Activated T-cell treated with anti-CD3 and anti-CD28 coated beads for 4 hours (primary cell): Measurements from ENCODE around the gene ZDHHC20.
"Not testable (repeated sequence)": the region's sequence is repeated elsewhere in the genome, so short reads cannot be mapped to it uniquely, and the experiment has no call there.

Source experiments
- DNase-seq: peaks from one replicate; pipeline ENCODE4 v3.0.0-alpha.2; 2020

Gene ZDHHC20

GRCh38 chr13:21435231-21435630 is 23.9 kb downstream of the ZDHHC20 start:
- DNase-seq, result no peak

DNA sequence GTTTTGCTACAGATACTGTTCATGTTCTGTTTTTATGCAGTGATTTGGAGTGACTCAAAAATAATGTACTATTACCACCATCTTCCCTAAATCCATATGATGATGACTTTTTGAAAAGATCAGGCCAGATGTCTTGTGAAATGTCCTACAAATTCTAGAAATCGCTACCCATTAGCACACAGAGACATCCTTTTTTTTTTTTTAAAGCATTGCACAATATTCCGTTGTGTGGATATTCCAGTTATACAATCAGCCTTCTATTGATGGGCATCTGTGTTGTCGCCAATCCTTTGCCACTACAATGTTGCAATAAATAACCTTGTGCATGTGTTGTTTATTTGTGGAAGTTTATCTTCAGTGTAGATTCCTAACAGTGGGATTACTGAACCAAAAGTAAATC is 24.5 kb downstream of the ZDHHC20 start:
- no peak for DNase-seq

- no peak for DNase-seq
Observed at GRCh38 chr13:21429211-21429610, 29.9 kb downstream of the ZDHHC20 start.

GRCh38 chr13:21427741-21428140 is 31.4 kb downstream of the ZDHHC20 start:
- DNase-seq, result no peak

DNA sequence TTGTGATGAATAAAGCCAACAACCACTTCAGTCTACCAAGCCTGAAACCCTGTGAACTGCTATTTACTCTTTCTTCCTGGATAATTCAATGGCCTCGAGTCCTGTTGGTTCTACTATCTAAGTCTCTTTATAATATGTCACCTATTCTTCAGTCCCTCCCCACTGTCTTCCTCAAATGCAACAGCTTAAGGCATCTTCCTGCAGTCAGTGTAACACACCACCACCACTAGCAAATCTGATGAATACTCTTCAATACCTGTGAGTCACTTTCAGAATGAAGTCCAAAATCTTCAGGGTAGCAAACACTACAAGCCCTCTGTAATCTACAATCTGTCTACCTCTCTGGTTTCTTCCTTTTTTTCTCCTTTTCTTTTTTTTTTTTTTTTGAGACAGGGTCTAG is 32.9 kb downstream of the ZDHHC20 start:
- no peak for DNase-seq

- no peak for DNase-seq
Observed at GRCh38 chr13:21420706-21421105, 38.4 kb downstream of the ZDHHC20 start.

- no peak for DNase-seq
Observed at GRCh38 chr13:21413013-21413412, 46.1 kb downstream of the ZDHHC20 start.

DNA sequence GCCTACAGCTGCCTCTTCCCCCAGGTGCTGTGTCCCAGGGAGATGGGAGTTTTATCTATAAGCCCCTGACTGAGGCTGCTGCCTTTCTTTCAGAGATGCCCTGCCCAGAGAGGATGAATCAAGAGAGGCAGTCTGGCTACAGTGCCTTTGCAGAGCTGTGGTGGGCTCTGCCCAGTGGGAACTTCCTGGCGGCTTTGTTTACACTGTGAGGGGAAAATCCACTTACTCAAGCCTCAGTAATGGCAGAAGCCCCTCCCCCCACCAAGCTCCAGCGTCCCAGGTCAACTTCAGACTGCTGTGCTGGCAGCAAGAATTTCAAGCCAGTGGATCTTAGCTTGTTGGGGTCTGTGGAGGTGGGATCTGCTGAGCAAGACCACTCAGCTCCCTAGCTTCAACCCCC is 48.6 kb downstream of the ZDHHC20 start:
- DNase-seq, result not testable (repeated sequence)

GRCh38 chr13:21405309-21405708 is 53.8 kb downstream of the ZDHHC20 start:
- DNase-seq, result no peak

- no peak for DNase-seq
Observed at GRCh38 chr13:21402586-21403307, 56.4 kb downstream of the ZDHHC20 start.

DNA sequence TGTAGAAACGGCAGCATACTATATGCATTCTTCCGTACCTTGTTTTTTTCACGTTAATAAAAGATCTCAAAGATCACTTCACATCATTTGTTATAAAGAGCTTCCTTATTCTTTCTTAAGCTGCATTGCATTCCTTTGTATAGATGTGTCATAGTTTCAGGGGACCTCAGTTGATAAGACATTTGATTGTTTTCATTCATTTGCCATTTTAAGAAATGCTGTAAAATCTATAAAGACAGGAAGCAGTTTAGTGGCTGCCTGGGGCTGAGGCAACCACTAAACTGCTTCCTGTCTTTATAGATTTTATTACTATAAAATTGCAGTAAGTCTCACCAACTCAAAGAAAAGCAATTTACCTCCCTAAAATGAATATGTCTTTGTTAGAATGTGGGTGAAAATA is 59.4 kb downstream of the ZDHHC20 start:
- no peak for DNase-seq

DNA sequence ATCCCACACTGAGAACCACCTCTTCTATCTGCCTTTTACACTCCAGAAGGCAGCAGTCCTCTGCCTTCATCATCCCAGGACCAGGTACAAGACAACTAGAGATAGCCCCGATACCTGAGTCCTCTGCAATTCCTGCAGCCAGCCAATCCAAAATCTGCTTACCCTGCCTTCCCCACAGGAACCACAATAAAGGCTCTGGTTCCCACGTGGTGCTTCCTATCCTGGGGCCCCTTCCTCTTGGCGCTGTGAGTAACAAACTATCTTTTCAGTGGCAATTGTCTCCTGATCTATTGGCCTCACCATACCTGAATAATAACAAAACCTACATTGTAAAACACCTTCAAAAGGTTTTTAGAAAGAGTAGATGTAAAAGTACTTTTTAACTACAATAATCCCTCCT is 63.1 kb downstream of the ZDHHC20 start:
- DNase-seq, result no peak

DNA sequence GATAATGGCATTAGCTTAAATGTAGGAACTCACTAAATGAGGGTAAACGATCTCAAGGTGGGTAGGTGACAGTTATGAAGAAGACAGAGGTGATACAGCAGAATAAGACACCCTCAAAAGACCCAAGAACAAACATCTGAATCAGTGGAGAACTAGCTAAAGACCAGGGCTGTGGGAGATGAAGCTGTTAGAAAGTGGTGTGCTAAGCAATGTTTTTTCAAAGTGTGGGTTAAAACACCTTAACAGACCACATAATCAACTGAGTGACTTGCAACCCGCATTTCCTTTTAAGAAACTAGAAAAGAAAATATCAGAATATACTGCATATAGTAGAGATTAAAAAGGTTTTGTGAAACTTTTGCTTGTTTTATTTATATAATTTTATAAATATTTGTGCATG is 70.0 kb downstream of the ZDHHC20 start:
- DNase-seq, result no peak

GRCh38 chr13:21385710-21386109 is 73.4 kb downstream of the ZDHHC20 start:
- DNase-seq, result no peak

DNA sequence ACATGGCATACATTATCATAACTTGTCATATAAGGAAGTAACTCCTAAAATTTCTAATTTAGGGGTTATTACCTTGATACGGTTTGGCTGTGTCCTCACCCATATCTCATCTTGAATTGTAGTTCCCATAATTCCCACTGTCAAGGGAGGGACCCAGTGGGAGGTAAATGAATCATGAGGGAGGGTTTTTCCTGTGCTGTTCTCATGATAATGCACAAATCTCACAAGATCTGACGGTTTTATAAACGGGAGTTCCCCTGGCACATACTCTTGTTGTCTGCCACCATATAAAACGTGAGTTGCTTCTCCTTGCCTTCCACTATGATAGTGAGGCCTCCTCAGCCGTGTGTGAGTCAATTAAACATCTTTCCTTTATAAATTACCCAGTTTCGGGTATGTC is 76.0 kb downstream of the ZDHHC20 start:
- DNase-seq, result no peak

DNA sequence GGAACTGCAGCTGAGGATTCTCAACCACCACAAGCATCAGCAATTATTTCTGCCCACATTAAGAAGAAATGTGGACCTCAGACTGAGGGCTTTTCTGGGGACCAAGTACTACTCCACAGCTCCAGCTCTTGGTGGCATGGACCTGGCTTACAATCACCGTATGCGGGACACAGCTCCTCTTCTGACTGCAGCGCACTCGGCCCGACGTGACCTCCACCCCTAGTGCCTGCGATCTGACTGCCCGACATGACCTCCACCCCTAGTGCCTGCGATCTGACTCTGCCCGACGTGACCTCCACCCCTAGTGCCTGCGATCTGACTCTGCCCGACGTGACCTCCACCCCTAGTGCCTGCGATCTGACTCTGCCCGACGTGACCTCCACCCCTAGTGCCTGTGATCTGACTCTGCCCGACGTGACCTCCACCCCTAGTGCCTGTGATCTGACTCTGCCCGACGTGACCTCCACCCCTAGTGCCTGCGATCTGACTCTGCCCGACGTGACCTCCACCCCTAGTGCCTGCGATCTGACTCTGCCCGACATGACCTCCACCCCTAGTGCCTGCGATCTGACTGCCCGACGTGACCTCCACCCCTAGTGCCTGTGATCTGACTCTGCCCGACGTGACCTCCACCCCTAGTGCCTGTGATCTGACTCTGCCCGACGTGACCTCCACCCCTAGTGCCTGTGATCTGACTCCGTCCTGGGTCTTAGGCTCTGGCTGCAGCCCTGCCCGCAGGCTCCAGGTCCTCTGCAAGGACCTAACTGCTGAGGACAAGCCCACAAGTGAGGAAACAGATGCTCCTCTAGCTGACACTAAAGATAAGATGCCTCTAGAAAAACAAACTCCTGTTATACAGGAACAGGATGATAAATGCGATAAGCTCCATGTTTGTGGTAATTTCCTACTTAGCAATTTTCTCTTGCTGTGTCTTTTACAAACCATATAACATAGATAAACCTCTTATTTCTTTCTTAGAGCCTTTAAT is 81.8 kb downstream of the ZDHHC20 start:
- not testable (repeated sequence) for DNase-seq

GRCh38 chr13:21372530-21372929 is 86.6 kb downstream of the ZDHHC20 start:
- no peak for DNase-seq

- no peak for DNase-seq
Observed at GRCh38 chr13:21371011-21371410, 88.1 kb downstream of the ZDHHC20 start.

GRCh38 chr13:21365574-21365973 is 93.5 kb downstream of the ZDHHC20 start:
- DNase-seq, result no peak

DNA sequence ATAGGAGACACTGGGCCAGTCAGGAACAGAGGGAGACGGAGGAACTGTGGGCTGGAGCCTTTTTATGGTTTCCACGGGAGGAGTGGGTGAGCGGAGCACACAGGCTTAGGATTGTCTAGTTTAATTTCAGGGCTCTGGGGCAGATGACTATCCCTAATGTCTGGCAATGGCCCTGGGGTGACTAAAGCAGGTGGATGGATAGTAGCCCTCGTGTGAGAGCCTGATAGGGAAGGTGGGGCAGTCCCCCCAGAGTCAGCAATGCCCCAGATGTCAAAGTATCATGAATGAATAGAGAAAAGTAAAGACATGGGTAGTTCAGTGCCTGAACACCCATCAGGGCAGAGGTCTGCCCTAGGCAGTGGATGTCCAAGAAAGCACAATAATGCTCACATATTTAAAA is 94.2 kb downstream of the ZDHHC20 start:
- no peak for DNase-seq

DNA sequence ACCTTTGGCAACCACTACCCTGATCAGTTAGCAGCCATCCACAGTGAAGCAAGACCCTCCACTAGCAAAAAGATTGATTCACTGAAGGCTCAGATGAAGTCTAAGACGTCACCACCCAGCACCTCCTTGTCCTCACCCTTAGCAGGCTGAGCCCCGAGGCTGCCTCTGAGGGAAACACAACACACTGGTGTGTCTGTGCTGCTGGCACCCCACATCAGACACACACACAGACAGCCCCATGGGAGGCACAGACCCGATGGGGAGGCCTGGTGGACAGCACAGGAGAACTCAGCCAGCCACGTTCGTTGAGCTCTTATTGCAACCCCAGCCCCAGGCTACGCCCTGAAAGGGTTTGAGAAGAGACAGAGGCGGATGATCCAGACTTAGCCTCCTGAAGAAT is 94.7 kb downstream of the ZDHHC20 start:
- no peak for DNase-seq

- DNase-seq, result no peak
Observed at GRCh38 chr13:21362741-21363140, 96.4 kb downstream of the ZDHHC20 start.

DNA sequence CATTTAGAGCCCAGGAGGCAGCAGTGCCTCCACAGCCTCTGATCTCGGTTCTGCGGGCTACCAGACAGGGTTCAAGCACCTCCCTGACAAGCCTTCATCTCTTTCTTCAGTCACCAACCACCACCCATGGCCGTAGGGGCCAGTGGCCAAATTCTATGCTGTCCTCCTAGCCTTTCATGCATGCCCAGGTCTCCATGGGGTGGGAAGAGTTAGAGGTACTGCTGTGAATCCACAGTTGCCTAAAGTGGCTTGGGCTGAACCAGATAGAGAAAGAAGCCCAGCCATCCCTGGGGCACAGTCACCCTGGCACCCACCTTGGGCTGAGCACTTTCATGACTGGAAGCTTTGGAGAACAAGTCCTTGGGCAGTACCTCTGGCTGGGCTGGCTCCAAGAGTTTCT is 97.4 kb downstream of the ZDHHC20 start:
- DNase-seq, result no peak

DNA sequence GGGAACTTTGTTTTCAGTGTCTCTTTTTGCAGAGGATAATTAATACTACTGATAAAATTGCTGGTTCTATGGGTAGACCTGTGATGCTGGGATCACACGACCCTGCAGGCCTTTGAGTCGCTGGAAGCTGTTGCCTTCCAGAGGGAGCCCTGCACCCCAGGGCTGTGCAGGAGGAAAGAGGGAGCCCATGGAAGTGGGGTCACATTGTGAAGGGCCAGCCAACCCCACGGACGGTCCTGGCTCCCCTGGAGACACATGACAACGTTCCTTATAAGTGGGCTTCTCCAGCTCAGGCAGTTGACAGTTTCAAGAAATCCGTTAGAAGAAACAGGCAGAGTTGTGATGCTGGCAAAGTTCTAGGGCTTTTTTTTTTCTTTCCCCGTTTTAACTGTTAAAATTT is 98.0 kb downstream of the ZDHHC20 start:
- no peak for DNase-seq
